ENCODE measurements around the gene PPM1E.
A peak's percentile ranks its signal among the peaks of the same experiment; 100 is the strongest.
"Not testable (repeated sequence)": the region's sequence is repeated elsewhere in the genome, so short reads cannot be mapped to it uniquely, and the experiment has no call there.

PPM1E gene

GRCh38 chr17:58755577-58756245 lies at the start of gene PPM1E:
TSS of gene PPM1E (plus strand) at chr17:58755854.
- DNase-seq (ENCODE audit: extremely low spot score, insufficient read length, low read depth): peak; percentile 53
- peak; percentile 9 for FAIRE-seq

GRCh38 chr17:58706351-58707140 lies 49.1 kb upstream of the PPM1E start:
- DNase-seq (ENCODE audit: extremely low spot score, insufficient read length, low read depth) (no peak), FAIRE-seq (peak; percentile 66)

DNA sequence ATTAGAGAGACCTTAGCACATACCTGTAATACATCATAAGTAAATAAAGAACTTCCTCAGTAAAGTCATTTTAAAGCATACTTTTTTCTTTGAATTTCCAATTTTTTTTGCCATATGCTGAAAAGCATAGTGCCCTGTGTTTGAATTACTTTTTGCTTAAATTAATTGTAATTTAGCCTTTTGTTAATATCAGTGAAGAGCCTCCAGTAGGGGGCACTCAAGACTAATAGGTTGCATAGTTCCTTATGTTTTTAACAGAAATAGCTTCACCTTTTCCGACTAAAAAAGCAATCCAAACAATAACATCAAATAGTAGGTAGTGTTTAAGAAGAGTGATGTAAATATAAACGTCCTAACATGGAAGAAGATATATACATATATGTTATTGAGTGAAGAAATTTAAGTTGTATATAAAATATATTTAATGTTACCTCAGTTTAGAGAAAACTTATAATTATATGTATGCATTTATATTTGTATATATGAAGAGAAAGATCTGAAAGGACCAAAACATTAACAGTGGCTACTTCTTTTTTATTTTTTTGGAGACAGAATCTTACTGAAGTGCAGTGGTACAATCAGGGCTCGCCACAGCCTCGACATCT lies 44.6 kb upstream of the PPM1E start:
- FAIRE-seq: peak; percentile 65
- no peak for DNase-seq (ENCODE audit: extremely low spot score, insufficient read length, low read depth)

DNA sequence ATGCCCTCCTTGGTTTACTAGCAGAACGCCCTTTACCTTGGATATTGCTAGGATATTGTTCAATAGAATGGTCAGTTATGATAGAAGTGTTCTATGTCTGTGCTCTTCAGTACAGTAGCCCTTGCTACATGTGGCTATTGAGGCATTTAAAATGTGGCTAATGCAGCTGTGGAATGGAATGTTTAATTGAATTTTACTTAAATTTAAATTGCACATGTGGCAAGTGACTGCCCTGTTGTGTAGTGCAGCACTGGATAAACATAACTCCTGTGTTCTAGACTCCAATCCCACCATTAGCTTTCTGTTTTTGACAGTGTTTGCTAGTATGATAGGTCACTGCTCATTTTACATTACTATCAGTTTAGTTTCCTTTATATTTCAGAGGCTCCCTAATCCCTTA lies 33.4 kb upstream of the PPM1E start:
- no peak for DNase-seq (ENCODE audit: extremely low spot score, insufficient read length, low read depth)
- FAIRE-seq: no peak

- FAIRE-seq: no peak
Measured at GRCh38 chr17:58722696-58723095, 33.0 kb upstream of the PPM1E start.

DNA sequence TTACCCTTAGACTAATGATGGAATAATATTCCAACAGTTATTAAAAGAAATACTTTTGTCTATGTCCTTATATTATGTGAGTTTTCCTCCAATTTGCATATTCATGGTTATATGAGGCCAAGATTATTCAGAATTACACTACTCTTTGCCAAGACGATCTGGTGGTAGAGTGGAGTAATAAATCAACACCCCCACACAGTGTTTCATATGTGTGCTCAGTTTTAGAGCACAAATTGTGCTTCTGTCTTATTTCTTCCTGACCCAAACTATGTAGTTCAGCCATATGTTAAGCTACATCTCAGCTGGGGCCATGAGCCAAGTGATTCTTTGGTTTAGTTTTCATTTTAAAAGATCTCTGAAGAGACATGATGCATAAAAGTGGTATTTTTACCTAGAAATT lies 26.9 kb upstream of the PPM1E start:
- DNase-seq (ENCODE audit: extremely low spot score, insufficient read length, low read depth) (no peak), FAIRE-seq (no peak)

More at GRCh38 chr17:58722696-58723095, 33.0 kb upstream of the PPM1E start:
- DNase-seq (ENCODE audit: extremely low spot score, insufficient read length, low read depth): no peak

DNA sequence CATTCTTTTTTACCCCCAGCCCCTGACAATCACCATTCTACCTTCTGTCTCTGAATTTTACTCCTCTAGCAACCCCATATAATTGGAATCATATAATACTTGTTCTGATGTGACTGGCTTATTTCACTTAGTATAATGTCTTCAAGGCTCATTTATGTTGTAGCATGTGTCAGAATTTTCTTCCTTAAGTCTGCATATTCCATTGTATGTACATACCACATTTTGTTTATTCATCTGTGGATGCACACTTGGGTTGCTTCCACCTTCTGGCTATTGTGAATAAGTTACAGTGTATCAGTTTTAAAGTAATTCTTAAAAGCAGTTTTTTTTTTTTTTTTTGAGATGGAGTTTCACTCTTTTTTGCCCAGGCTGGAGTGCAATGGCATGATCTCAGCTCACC lies 24.7 kb upstream of the PPM1E start:
- no peak for DNase-seq (ENCODE audit: extremely low spot score, insufficient read length, low read depth)
- no peak for FAIRE-seq

- FAIRE-seq: no peak
Measured at GRCh38 chr17:58734040-58734439, 21.6 kb upstream of the PPM1E start.

GRCh38 chr17:58734811-58735210 lies 20.8 kb upstream of the PPM1E start:
- DNase-seq (ENCODE audit: extremely low spot score, insufficient read length, low read depth): no peak
- no peak for FAIRE-seq

More at GRCh38 chr17:58734040-58734439, 21.6 kb upstream of the PPM1E start:
- no peak for DNase-seq (ENCODE audit: extremely low spot score, insufficient read length, low read depth)

DNA sequence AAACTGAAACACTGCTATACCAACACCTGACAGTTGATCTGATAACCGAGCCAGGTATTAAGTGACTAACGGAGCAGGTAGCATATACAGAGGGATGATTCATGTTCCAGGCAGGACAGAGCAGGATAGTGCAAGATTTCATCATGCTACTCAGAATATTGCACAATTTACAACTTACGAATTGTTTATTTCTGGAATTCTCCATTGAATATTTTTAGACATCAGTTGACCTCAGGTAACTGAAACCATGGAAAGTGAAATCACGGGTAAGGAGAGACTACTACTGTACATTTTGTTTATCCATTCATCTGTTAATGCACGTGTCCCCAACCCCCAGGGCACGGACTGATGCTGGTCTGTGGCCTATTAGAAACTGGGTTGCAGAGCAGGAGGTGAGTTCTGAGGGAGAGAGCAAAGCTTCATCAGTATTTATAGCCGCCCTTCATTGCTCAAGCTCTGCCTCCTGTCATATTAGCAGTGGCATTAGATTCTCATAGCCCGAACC lies 14.5 kb upstream of the PPM1E start:
- DNase-seq (ENCODE audit: extremely low spot score, insufficient read length, low read depth): no peak
- FAIRE-seq: no peak

GRCh38 chr17:58747674-58748073 lies 8.0 kb upstream of the PPM1E start:
- FAIRE-seq (no peak), DNase-seq (ENCODE audit: extremely low spot score, insufficient read length, low read depth) (no peak)

DNA sequence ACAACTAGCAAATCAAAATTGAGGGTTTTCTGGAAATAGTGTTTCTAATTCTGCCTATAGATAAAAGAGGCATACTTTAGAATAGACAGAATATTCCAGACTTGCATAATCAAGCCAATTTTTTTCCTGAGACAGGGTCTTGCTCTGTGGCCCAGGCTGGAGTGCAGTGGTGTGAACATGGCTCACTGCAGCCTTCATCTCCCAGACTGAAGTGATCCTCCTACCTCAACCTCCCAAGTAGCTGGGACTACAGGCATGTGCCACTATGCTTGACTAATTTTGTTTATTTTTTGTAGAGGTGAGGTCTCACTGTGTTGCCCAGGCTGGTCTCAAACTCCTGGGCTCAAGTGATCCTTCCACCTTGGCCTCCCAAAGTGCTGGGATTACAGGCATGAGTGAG lies 6.0 kb upstream of the PPM1E start:
- FAIRE-seq; DNase-seq (ENCODE audit: extremely low spot score, insufficient read length, low read depth): not testable (repeated sequence)

- FAIRE-seq: no peak
Measured at GRCh38 chr17:58753026-58753425, 2.6 kb upstream of the PPM1E start.

DNA sequence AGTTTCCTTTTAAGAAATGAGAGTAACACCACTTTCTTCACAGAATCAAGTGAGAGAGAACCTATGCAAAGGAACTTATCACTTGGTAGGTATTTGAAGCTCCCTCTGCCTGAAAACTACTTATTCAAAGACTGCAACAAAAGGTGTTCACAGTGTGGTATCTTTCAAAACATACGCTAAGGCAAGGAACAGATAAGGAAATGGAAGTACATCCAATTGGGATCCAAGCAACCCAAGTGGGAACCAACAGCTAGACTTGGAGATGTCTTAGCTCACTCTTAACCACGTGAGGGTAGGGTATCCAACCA lies 431 bp upstream of the PPM1E start:
- no peak for FAIRE-seq
- no peak for DNase-seq (ENCODE audit: extremely low spot score, insufficient read length, low read depth)

More at GRCh38 chr17:58753026-58753425, 2.6 kb upstream of the PPM1E start:
- no peak for DNase-seq (ENCODE audit: extremely low spot score, insufficient read length, low read depth)

- FAIRE-seq (no peak), DNase-seq (ENCODE audit: extremely low spot score, insufficient read length, low read depth) (peak; percentile 9)
Measured at GRCh38 chr17:58756246-58757161, 850 bp downstream of the PPM1E start.

GRCh38 chr17:58757162-58757613 lies 1.5 kb downstream of the PPM1E start:
- no peak for DNase-seq (ENCODE audit: extremely low spot score, insufficient read length, low read depth)
- FAIRE-seq: no peak

DNA sequence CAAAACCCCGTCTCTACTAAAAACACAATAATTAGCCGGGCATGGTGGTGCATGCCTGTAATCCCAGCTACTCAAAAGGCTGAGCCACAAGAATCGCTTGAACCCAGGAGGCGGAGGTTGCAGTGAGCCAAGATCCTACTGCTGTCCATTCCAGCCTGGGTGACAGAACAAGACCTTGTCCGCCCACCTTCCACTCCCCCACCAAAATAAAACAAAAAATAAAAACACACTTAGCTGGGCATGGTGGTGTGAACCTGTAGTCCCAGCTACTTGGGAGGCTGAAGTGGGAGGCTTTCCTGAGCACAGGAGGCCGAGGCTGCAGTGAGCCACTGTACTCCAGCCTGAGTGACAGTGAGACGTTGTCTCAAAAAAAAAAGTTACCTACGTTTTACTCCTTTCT lies 3.2 kb downstream of the PPM1E start:
- FAIRE-seq (no peak), DNase-seq (ENCODE audit: extremely low spot score, insufficient read length, low read depth) (no peak)

- FAIRE-seq (no peak), DNase-seq (ENCODE audit: extremely low spot score, insufficient read length, low read depth) (no peak)
Measured at GRCh38 chr17:58759522-58759921, 3.9 kb downstream of the PPM1E start.

GRCh38 chr17:58760248-58760647 lies 4.6 kb downstream of the PPM1E start:
- DNase-seq (ENCODE audit: extremely low spot score, insufficient read length, low read depth) (no peak), FAIRE-seq (no peak)

DNA sequence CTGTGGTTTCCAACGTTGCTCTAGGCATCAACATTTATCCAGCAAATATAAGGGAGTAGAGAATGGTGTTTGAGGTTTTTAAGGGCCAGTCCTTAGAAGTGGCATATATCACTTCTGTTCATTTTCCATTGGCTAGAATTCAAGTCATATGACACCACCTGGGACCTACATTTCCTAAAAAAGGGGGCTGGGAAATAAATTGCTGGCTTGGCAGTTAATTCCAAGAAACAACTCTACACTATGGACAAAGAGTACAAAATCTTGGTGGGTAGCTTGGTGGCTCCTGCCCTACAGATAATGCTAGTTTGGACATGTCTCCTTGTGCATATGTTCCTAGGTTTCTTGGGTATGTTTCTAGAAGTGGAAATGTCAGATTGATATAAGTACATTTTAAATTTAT lies 7.6 kb downstream of the PPM1E start:
- DNase-seq (ENCODE audit: extremely low spot score, insufficient read length, low read depth) (no peak), FAIRE-seq (no peak)

Data from GM18507 (cell line).